Measurements from ENCODE around the gene SMKR1. TPM values are rescaled to one million over a fixed set of nuclear protein-coding genes. Genes with fewer than 3 reads are reported as not detected.
"Not testable (repeated sequence)": the region's sequence is repeated elsewhere in the genome, so short reads cannot be mapped to it uniquely, and the experiment has no call there.

The SMKR1 gene
- polyA plus RNA-seq, 1 experiment: 0.24 TPM

- no peak for TF ChIP-seq CTCF (IDR thresholded peaks at IDR 0.05; ENCODE audit: low read depth, low read length)
- Histone ChIP-seq H3K4me3 (ENCODE audit: low read depth, low read length) (no peak overlapping the region), H3K27me3 (ENCODE audit: control insufficient read depth, insufficient read depth, low read length) (no peaks in the 10 kb centered on the region), H3K27ac (ENCODE audit: low read depth, low read length) (peak overlapping the region; percentile 63), H3K9me3 (ENCODE audit: control insufficient read depth, insufficient read depth, low read length) (no peaks in the 10 kb centered on the region; the same call in 1 of the 2 replicates)
- DNase-seq (ENCODE audit: low read depth, low spot score): no peak
- ChIA-PET CTCF (interaction anchor here (0.7 to 2.0 kb wide), 4 partner anchors 10 to 531 kb away, joined by 3 to 11 read pairs (median 4); no protein-coding TSS in a partner anchor), POLR2A (interaction anchor here (0.6 to 1.4 kb wide), 2 partner anchors 9 to 13 kb away, joined by 4 read pairs; no protein-coding TSS in a partner anchor)
Measured at GRCh38 chr7:129480674-129481363, 21.5 kb upstream of the SMKR1 start.

- not testable (repeated sequence) for H3K4me3 ChIP-seq (ENCODE audit: low read depth, low read length); H3K27me3 ChIP-seq (ENCODE audit: control insufficient read depth, insufficient read depth, low read length); H3K9me3 ChIP-seq (ENCODE audit: control insufficient read depth, insufficient read depth, low read length); DNase-seq (ENCODE audit: low read depth, low spot score)
- CTCF ChIA-PET: interaction anchor here (0.7 to 2.0 kb wide), 4 partner anchors 10 to 530 kb away, joined by 3 to 11 read pairs (median 4); no protein-coding TSS in a partner anchor
- H3K27ac ChIP-seq (ENCODE audit: low read depth, low read length): peak overlapping the region; percentile 63
- POLR2A ChIA-PET: interaction anchor here (0.6 to 1.4 kb wide), 2 partner anchors 8 to 12 kb away, joined by 4 read pairs; no protein-coding TSS in a partner anchor
Measured at GRCh38 chr7:129481376-129481775, 21.0 kb upstream of the SMKR1 start.

GRCh38 chr7:129482781-129483180 lies 19.6 kb upstream of the SMKR1 start:
- CTCF ChIA-PET: interaction anchor here (0.7 to 1.1 kb wide), 3 partner anchors 11 to 161 kb away, joined by 3 to 5 read pairs (median 4); no protein-coding TSS in a partner anchor
- H3K27me3 ChIP-seq (ENCODE audit: control insufficient read depth, insufficient read depth, low read length): no peaks in the 10 kb centered on the region
- H3K4me3 ChIP-seq (ENCODE audit: low read depth, low read length): no peak overlapping the region
- no peaks in the 10 kb centered on the region for H3K9me3 ChIP-seq (ENCODE audit: control insufficient read depth, insufficient read depth, low read length)
- POLR2A ChIA-PET: no interaction called here
- no peak overlapping the region for H3K27ac ChIP-seq (ENCODE audit: low read depth, low read length)
- TF ChIP-seq CTCF (IDR thresholded peaks at IDR 0.05; ENCODE audit: low read depth, low read length): no peak
- DNase-seq (ENCODE audit: low read depth, low spot score): no peak

GRCh38 chr7:129489491-129489890 lies 12.8 kb upstream of the SMKR1 start:
- Histone ChIP-seq H3K27me3 (ENCODE audit: control insufficient read depth, insufficient read depth, low read length) (no peaks in the 10 kb centered on the region), H3K27ac (ENCODE audit: low read depth, low read length) (no peak overlapping the region), H3K9me3 (ENCODE audit: control insufficient read depth, insufficient read depth, low read length) (no peaks in the 10 kb centered on the region), H3K4me3 (ENCODE audit: low read depth, low read length) (no peak overlapping the region)
- no peak for TF ChIP-seq CTCF (IDR thresholded peaks at IDR 0.05; ENCODE audit: low read depth, low read length)
- ChIA-PET POLR2A (interaction anchor here (0.7 to 0.9 kb wide), 2 partner anchors 8 to 100 kb away, joined by 3 to 4 read pairs; no protein-coding TSS in a partner anchor), CTCF (interaction anchor here (1.0 kb wide), 2 partner anchors 147 to 154 kb away, joined by 3 read pairs; no protein-coding TSS in a partner anchor)
- DNase-seq (ENCODE audit: low read depth, low spot score): peak; percentile 72

- CTCF ChIA-PET: no interaction called here
- H3K9me3 ChIP-seq (ENCODE audit: control insufficient read depth, insufficient read depth, low read length): no peaks in the 10 kb centered on the region
- no peaks in the 10 kb centered on the region for H3K27me3 ChIP-seq (ENCODE audit: control insufficient read depth, insufficient read depth, low read length)
- H3K4me3 ChIP-seq (ENCODE audit: low read depth, low read length): no peak overlapping the region
- DNase-seq (ENCODE audit: low read depth, low spot score): no peak
- POLR2A ChIA-PET: no interaction called here
- no peak overlapping the region for H3K27ac ChIP-seq (ENCODE audit: low read depth, low read length)
- TF ChIP-seq CTCF (IDR thresholded peaks at IDR 0.05; ENCODE audit: low read depth, low read length): no peak
Measured at GRCh38 chr7:129492391-129492790, 9.9 kb upstream of the SMKR1 start.

Measured in AG04450 (cell line).